Measurements from ENCODE around the gene TMEM86B. TPM values are rescaled to one million over a fixed set of nuclear protein-coding genes. Genes with fewer than 3 reads are reported as not detected.

Gene TMEM86B
- total RNA-seq, 1 donor from 2014 or later = 14.8 TPM

DNA sequence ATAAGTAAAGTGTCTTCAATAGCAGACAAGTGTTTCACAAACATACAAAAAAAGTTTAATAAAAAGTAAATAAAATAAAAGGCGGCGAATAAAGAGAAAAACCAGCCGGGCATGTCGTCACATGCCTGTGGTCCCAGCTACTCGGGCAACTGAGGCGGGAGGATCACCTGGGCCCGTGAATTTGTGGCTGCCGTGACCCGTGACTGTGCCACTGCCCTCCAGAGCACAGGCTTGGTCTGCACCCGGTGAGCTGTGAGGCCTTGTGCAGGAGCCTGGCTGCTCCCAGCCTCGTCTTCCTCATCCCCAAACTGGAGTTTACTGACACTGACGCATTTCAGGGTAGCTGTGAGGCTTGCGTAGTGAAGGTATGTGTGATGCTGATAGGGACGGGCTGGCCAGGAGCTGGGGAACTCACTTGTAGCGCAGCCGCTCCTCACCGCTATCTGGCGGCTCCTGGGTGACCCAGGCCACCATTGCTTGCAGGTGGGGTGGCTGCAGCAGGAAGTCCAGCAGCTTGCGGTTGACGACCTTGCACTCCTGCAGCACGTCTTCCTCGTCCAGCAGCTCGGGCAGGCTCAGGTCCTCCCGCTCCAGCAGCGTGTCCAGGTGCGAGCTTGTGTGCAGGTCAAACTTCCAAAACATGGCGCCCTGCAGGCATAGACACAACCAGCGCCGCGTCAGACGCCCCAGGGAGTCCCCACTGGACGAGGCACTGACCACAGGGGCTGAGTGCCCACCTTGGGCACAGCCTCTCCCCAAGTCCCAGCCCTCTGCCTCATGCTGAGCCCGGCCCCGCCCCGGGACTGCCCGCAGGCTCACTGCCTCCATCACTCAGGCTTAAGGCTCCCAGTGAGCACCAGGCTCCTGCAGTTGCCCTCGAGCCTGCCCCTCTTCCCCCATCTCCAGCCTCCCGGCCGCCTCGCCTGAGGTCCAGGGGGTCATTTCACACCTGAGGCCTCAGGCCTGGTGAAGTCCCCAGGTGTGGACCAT lies 18.2 kb upstream of the TMEM86B start:
- TF ChIP-seq, protein P1, sequence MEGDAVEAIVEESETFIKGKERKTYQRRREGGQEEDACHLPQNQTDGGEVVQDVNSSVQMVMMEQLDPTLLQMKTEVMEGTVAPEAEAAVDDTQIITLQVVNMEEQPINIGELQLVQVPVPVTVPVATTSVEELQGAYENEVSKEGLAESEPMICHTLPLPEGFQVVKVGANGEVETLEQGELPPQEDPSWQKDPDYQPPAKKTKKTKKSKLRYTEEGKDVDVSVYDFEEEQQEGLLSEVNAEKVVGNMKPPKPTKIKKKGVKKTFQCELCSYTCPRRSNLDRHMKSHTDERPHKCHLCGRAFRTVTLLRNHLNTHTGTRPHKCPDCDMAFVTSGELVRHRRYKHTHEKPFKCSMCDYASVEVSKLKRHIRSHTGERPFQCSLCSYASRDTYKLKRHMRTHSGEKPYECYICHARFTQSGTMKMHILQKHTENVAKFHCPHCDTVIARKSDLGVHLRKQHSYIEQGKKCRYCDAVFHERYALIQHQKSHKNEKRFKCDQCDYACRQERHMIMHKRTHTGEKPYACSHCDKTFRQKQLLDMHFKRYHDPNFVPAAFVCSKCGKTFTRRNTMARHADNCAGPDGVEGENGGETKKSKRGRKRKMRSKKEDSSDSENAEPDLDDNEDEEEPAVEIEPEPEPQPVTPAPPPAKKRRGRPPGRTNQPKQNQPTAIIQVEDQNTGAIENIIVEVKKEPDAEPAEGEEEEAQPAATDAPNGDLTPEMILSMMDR (IDR thresholded peaks at IDR 0.05) = no peak
- intact Hi-C loops (cut with micrococcal nuclease) = no loop called here
- Mint-ChIP-seq H3K27ac (no peak overlapping the region), H3K4me1 (peaks cover 47% of the 10 kb centered on the region), H3K9me3 (no peaks in the 10 kb centered on the region), H3K36me3 (ENCODE audit: low read depth) (peaks cover 54% of the 10 kb centered on the region), H3K4me3 (no peak overlapping the region), H3K27me3 (no peaks in the 10 kb centered on the region)
- POLR2A ChIA-PET = interaction anchor here (0.7 to 0.8 kb wide), 2 partner anchors 13 to 116 kb away, joined by 3 to 4 read pairs; partner anchors contain the start of genes GARIN5B and PPP6R1
- DNase-seq = no peak
- CTCF ChIA-PET = no interaction called here
- ATAC-seq (ENCODE audit: low read depth) = no peak

DNA sequence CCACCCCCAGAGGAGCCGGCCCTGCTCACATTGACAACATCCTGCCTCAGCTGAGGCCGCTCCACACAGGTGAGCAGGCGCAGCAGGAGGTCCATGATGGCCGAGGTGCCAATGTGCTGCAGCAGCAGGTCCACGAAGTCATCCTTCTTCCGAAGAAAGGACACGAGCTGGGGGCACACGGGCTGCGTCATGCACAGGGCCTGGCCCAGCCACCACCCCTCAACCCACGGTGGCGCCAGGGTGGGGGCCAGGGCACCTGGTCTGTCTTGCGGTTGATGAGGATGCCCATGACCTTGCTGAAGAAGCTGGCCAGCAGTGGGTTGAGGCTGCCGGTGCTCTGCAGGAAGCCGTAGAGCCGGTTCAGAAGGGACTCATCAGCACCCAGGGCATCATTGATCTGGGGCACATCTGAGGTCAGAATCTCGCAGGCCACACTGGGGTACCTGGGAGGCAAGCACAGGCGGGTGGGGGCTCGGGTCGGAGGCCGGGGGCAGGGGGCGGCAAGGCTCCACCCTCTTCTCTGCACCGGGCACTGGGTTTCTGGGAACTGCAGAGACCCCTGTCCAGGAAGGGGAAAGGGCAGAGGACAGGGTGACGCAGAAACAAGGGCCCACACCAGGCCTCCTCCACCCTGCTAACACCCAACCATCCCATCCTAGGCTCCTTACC lies 16.8 kb upstream of the TMEM86B start:
- POLR2A ChIA-PET = no interaction called here
- Mint-ChIP-seq H3K9me3 (no peaks in the 10 kb centered on the region), H3K27me3 (no peaks in the 10 kb centered on the region), H3K27ac (no peak overlapping the region), H3K4me3 (no peak overlapping the region), H3K4me1 (peaks cover 33% of the 10 kb centered on the region), H3K36me3 (ENCODE audit: low read depth) (peaks cover 58% of the 10 kb centered on the region)
- TF ChIP-seq, protein P1 (IDR thresholded peaks at IDR 0.05) = no peak
- intact Hi-C loops (cut with micrococcal nuclease) = no loop called here
- CTCF ChIA-PET = no interaction called here
- DNase-seq (no peak), ATAC-seq (ENCODE audit: low read depth) (no peak)

- Mint-ChIP-seq H3K27ac (no peak overlapping the region), H3K4me1 (peaks cover 23% of the 10 kb centered on the region), H3K36me3 (ENCODE audit: low read depth) (peaks cover 65% of the 10 kb centered on the region), H3K4me3 (no peak overlapping the region), H3K27me3 (no peaks in the 10 kb centered on the region), H3K9me3 (no peaks in the 10 kb centered on the region)
- ATAC-seq (ENCODE audit: low read depth) (no peak), DNase-seq (no peak)
- TF ChIP-seq, protein P1 (IDR thresholded peaks at IDR 0.05) = no peak
- intact Hi-C loops (cut with micrococcal nuclease) = no loop called here
- CTCF ChIA-PET = no interaction called here
- POLR2A ChIA-PET = interaction anchor here (1.2 to 1.9 kb wide), 2 partner anchors 10 to 145 kb away, joined by 3 to 6 read pairs; no protein-coding TSS in a partner anchor
Observed at GRCh38 chr19:55244004-55244680, 15.6 kb upstream of the TMEM86B start.

DNA sequence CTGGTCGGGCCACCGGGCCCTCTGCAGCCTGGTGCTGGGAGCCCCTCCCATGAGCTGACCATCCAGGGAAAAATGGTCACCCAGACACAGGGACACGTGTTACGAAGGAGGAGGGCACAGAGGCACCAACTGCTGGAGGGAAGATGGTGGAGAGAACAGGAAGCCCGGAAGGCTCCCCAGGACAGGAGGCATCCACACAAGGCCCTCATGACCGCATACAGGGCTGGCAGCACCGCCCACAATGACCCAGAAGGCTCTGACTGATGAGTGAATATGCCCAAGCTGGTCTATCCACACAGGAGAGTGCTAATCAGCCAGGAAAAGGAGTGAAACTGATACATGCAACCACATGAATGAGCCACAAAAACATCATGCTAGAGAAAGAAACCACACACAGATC lies 14.0 kb upstream of the TMEM86B start:
- no peak for DNase-seq
- intact Hi-C loops (cut with micrococcal nuclease) = no loop called here
- no peak for ATAC-seq (ENCODE audit: low read depth)
- POLR2A ChIA-PET = no interaction called here
- CTCF ChIA-PET = no interaction called here
- no peaks in the 10 kb centered on the region for H3K27me3 Mint-ChIP-seq
- no peak overlapping the region for H3K27ac Mint-ChIP-seq
- no peak overlapping the region for H3K4me3 Mint-ChIP-seq
- no peaks in the 10 kb centered on the region for H3K9me3 Mint-ChIP-seq
- peaks cover 76% of the 10 kb centered on the region for H3K36me3 Mint-ChIP-seq (ENCODE audit: low read depth)
- H3K4me1 Mint-ChIP-seq = peaks cover 7% of the 10 kb centered on the region
- TF ChIP-seq, protein P1 (IDR thresholded peaks at IDR 0.05) = no peak

Measured in activated B cell treated with CpG ODN at 0.5 μM for 24 hours (primary cell).